ENCODE measurements around the gene WNT3.
"Not testable (repeated sequence)": the region's sequence is repeated elsewhere in the genome, so short reads cannot be mapped to it uniquely, and the experiment has no call there.

WNT3 gene

DNA sequence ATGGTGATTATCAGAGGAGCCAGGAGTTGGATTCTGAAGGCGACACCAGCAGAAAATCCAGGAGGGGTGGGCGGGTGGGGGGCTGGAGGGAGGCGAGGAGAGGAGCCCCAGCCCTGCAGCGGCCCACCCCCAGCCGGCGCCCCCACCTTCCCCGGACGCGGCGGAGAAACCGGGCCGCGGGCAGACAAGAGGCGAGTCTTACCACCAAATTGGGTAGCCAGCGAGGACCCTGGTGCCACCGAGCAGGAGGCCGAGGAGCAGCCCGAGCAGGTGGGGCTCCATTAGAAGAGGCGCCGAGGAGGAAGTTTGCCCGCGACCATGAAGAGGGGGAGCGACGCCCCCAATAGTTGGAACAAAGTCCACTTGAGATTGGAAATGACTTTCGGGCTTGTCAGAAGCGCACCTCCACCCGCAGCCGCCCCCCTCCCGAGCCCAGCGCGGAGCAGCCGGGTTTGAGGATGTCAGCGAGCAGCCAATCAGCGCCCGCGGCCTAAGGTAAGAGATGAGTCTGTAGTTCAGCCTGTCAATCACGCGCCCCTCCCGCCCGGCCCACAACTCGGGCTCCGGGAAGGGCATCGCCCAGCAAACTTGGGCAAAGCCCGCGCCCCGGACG, at the start of gene WNT3:
Gene WNT3, minus strand, starts transcription at position 377 of the 613 bp plus-strand sequence. Its CDS starts 95 bp downstream, at position 282.
- DNase-seq = peak; percentile 56

GRCh38 chr17:46866747-46867146, 48.3 kb upstream of the WNT3 start:
- no peak for DNase-seq

DNA sequence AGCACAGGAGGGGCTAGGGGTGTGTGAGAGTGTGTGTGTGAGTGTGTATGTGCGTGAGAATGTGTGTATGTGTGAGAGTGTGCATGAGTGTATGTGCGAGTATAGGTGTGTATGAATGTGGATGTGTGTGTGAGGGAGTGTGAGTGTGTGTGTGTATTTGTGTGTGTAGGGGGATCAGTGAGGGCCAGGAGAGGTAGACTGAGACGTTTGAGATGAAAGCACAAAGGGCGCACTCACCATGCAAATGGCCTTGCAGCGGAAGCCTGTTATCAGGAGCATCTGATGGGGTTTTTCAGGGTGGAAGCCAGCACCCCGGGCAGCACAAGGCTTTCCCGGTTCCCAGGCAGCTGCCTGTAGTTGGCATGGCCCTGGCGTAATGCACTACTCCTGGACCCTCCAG, 47.8 kb upstream of the WNT3 start:
- no peak for DNase-seq

DNA sequence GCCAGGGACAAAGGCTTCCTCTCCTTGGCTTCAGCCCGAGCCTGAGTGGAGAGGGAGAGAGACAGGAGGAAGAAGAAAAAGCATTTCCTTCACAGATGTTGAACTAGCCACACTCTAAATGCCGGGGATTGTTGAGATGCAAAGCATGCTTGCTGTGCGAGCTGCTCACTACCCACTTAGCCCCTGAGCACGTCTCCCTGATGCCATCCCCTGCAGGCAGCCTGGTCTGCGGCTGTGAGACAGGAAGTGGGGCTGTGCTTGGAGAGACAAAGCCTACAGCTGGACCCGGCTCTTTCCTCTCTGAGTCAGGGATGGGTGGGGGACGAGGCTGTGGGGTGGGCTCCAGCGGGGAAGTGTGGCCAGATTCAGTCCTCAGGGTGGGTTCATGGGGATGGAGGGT, 46.6 kb upstream of the WNT3 start:
- no peak for DNase-seq

- DNase-seq = no peak
Observed at GRCh38 chr17:46863383-46864121, 45.1 kb upstream of the WNT3 start.

DNA sequence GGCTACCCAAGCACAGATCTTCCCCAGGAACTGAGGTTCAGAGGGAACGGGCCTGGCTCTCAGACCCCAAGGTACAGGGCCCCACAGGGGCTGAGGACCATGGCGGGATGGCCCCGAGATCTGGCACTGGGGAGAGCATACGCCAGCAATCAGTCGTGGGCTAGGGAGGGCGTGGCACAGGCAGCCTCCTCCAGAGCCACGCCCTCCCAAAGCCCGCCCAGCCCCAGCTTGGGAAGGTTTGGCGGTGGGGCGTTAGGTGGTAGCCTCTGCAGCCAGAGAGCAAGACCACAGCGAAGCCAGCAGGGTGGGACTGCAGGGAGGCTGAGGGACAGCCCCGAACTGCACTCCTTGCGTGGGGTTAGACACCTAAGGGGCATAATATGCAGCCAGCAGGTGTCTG, 44.5 kb upstream of the WNT3 start:
- no peak for DNase-seq

DNA sequence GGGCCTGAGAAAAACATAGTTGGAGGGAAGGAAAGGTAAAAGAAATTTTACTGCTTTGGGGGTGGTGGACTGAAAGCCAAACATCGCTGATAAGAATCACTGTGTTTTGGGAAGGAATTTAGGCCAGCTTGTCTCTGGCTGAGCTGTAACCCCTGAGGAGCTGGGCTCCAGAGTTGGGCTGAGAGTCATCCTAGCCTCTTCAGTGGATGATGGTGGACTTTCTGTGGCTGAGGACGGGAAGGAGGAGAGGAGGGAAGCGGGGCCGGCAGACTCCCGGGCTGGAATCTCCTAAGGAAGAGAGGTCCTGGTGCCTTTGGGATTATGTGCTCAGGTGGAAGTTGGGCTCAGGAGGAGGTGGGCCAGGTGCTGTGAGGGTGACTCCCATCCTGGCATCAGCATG, 41.5 kb upstream of the WNT3 start:
- no peak for DNase-seq

DNA sequence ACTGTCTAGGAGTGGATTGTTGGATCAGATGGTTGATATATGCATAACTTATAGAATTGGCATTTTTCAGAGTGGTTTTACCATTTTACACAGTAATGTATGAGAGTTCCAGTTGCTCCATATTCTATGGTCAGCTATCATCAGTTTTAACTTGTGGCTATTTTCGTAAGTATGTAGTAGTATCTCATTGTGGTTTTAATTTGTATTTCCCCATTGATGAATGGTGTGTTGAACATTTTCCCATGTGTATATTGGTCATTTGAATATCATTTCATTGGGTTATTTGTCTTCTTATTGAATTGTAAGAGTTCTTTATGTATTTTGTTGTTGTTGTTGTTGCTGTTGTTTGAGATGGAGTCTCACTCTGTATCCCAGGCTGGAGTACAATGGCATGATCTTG, 39.1 kb upstream of the WNT3 start:
- no peak for DNase-seq

DNA sequence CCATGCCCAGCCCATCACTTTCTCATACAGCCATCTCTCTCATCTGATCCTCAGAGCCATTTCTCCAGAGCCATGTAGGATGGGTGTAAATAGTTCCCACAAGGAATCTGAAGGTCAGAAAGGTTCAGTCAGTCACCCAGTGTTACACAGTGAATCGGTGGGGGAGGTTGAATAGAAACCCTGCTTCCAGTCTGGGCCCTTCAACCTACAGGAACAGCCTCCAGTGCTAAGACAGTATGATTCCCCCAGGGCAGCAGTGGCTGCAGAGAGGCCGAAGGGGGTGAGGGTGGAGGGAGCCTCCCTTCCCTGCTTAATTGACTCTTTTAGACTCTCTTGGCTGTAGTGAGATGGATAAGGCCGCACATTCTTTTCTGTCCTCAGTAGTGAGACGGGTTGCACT, 36.5 kb upstream of the WNT3 start:
- no peak for DNase-seq

- no peak for DNase-seq
Observed at GRCh38 chr17:46854515-46854914, 36.0 kb upstream of the WNT3 start.

DNA sequence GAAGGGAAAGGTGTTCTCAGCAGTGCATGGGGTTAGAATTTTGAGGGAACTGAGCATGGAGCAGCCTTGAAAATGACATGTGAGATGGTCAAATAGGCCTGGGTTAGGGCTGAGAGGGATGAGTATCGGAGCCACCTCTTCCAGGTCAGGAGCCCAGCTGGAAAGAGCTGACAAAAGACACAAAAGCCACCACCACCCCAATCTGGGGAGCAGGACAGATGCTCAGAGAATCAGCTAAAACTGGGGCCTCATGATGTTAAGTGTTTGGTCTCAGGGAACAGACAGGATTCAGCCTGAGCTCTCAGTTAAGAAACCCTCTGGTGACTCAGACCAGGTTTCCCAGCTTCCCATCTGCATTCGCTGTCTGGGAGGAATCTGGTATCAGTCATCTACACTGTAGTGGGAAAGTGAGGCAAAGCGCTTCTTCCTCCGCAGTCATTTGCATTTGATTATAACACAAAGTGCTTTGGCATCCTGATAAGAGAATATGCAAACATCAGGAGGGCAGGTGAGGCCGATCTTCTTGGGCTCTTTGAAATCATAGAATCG, 35.5 kb upstream of the WNT3 start:
- DNase-seq = no peak

DNA sequence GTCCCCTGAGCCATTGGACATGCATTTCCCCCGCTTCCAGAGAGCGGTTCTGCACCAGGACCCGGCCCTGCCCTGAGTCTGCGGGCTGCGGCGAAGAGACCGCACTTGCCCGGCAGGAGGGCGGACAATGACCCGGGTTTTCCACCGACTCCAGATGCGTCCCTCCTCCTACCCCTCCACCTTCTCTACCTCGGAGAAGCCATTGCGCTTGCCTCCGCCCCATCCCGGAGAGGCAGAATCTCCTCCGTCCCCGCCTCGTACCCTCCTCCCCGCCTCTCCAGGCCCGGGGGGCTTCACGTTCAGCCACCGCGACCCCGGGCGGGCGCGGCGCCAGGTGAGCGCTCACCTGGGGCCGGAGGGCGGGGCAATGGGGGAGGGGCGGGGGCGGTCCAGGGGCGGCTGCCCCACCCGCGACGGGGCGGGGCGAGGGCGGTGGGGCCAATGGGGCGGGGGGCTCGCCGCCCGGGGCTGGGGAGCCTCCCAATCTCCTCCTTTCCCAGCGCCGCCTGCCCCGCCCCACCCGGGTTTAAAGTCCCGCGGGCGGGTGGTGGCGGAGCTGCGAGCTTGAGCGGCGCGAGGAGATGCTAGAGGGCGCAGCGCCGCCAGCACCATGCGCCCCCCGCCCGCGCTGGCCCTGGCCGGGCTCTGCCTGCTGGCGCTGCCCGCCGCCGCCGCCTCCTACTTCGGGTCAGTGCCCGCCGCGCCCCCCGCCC, 32.7 kb upstream of the WNT3 start, which contains the start of gene WNT9B:
Gene WNT9B, plus strand, starts transcription at position 555 of the 713 bp plus-strand sequence. Its CDS starts 56 bp downstream, at position 611.
- no peak for DNase-seq

- no peak for DNase-seq
Observed at GRCh38 chr17:46850688-46851028, 32.2 kb upstream of the WNT3 start.

DNA sequence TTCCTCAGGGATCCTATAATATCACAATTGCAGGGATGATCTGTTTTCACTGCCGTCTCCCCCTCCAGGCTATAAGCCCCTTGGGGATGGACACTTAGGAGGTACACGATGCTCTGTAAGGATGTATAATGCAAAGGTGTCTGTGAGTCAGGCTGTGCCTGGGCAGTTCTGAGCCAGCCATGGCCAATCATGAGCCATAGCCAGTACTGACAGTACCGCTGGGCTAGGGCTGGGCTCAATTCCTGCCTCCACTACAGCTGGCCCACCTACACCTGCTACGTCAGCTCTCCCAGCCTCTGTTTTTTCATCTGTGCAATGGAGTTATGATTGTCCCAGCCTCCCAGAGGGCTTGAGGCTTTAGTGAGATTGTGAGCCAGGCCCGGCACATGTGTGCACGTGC, 30.0 kb upstream of the WNT3 start:
- no peak for DNase-seq

DNA sequence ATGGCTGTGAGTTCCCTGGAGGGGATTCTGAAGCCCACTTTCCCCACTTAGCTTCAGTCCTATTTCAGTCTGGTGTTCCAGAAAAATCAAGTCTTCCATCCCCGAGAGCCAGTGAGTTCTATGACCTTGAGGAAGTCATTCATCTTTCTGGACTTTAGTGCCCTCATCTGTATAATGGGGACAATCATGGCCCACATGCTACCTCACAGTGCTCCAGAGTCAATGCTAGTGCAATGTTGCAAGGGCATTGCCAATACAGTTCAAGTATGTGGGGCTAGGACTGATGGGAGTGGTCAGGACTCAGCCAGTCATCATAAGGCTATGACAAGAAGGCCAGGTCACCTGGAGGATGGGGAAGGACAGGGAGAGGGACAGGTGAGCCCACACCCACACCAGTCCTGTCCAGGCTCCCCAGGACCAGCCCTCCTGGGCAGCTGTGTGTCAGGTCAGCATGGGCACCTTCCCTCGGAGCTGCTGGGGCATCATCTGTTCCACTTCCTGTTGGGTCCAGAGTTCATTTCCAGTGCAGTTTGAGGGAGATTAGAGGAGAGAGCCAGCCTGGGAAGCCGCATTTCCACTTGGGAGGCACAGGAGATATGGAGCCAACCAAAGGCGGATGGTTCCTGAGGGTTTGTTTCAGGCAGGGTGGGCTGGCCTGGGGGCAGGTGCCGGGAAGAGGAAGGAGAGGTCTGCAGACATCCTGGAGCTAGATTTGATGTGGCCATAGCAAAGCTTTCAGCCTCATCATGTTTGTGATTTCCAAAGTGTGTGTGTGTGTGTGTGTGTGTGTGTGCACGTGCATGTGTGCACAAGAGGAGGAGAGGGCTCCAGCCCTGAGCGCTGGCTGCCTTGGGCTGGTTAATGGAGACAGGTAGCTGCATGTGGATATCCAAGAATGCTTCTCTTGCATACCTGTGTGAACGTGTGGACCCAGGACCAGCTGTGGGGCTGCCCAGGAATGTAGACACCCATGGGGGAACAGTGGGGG, 29.0 kb upstream of the WNT3 start:
- DNase-seq = no peak

- DNase-seq = peak; percentile 3
Observed at GRCh38 chr17:46842835-46843234, 24.3 kb upstream of the WNT3 start.

DNA sequence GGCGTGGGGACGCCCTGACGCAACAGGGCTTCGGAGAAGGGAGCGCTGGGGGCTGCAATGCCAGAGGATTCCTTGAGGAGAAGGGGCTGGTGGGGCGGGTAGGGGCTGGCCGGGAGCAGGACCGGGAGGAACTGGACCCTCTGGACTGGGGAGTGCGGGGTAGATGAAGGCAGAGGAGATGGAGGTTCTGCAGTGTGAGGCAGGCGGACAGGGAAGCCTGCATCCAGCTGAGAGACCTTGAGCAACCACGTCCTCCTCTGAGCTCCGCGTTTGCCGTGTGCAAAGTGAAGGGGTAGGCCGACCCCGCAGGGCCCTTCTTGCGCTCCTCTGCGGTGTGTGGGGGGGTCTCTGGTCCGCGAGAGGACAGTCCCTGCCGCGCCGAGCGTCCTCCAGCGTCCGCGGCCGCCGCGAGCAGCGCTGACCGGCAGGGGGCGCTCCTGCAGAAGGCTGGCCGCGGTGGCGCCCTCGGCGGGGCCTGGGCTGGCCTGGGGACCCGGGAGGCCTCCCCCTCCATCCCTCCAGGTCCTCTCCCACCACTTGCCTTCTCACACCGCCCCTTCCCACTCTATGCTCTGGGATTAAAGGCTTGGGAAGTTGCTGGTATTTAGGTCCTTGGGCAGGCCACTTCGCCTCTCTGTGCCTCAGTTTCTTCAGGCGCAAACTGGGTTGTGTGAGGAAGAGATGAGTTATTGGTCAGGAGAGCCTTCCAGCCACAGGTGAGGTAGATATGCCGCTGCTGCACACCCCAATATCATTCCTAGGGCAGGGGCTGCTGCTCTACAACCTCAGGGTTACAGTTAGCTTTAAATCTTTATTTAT, 23.3 kb upstream of the WNT3 start:
- no peak for DNase-seq

DNA sequence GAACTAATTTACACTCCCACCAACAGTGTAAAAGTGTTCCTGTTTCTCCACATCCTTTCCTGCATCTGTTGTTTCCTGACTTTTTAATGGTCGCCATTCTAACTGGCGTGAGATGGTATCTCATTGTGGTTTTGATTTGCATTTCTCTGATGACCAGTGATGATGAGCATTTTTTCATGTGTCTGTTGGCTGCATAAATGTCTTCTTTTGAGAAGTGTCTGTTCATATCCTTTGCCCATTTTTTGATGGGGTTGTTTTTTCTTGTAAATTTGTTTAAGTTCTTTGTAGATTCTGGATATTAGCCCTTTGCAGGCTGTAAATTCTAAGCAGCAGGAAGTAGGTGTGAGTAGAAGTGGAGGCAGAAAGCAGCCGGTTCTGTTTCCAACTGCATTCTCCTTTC, 22.1 kb upstream of the WNT3 start:
- DNase-seq = not testable (repeated sequence)

DNA sequence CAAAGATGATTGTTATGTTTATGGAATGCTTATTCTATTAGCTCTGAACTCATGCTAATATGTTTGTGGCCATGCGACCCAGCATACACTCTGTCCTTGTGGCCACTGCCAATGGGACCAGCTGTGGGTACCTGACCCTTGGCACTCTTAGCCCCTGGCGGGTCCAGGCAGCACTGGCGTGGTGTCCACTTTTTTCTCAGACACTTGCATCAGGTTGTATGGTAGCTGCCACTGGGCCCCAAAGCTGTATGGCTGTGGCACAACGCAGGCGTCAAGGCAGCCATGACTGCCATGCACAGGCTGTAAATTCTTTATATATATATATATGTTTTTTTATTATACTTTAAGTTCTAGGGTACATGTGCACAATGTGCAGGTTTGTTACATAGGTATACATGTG, 20.7 kb upstream of the WNT3 start:
- no peak for DNase-seq

- no peak for DNase-seq
Observed at GRCh38 chr17:46837521-46837920, 19.0 kb upstream of the WNT3 start.

DNA sequence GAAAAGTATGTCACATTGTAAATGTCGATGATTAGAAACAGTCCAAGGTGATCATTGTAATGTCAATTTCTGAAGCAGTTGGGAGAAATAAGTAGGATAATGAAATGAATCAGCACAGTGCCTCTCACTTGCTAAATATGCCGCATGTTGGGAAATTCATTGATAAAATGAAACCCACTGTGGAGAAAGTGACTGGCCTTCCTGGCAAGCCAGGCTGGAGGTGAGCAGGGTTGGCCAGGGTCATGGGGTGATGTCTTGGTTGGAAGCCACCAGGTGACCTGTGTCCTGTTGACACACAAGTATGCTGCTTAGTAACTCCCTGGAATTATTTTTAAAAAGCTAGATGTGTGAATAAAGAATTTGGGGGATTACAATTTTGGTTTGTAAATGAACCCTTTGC, 18.0 kb upstream of the WNT3 start:
- peak; percentile 1 for DNase-seq

DNA sequence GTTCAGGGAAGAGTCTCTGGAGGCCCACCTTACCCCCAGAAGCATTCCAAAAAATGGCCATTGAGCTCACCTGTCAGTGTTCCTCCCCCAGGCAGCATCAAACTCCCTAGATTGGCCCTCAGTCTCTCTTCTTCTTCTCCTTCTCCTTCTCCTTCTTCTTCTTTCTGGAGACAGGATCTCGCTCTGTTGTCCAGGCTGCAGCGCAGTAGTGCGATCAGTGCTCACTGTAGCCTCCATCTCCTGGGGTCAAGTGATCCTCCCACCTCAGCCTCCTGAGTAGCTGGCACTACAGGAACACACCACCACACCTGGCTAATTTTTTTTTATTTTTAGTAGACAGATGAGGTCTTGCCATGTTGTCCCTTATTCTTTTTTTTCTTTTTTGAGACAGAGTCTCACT, 16.4 kb upstream of the WNT3 start:
- no peak for DNase-seq

All from CD4-positive, alpha-beta T cell treated with Interleukin-15 for 1 hour (primary cell).